A549 treated with Hydrocortisone at 1 μM for 4 hours (cell line): ENCODE measurements around the gene BTG2. TPM values are rescaled to one million over a fixed set of nuclear protein-coding genes. Genes with fewer than 3 reads are reported as not detected.

Experiments
- total RNA-seq: library from RNA; stranded (reverse); fragments of 200-300 nt; extraction: Qiagen RNA extraction; gene quantifications from 5 replicates; pipeline ENCODE4 v1.2.3, GENCODE V29; 2022

Gene BTG2, protein sequence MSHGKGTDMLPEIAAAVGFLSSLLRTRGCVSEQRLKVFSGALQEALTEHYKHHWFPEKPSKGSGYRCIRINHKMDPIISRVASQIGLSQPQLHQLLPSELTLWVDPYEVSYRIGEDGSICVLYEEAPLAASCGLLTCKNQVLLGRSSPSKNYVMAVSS
- 11.0 to 14.9 TPM (median 14.5 TPM) in 5 replicates for total RNA-seq

DNA sequence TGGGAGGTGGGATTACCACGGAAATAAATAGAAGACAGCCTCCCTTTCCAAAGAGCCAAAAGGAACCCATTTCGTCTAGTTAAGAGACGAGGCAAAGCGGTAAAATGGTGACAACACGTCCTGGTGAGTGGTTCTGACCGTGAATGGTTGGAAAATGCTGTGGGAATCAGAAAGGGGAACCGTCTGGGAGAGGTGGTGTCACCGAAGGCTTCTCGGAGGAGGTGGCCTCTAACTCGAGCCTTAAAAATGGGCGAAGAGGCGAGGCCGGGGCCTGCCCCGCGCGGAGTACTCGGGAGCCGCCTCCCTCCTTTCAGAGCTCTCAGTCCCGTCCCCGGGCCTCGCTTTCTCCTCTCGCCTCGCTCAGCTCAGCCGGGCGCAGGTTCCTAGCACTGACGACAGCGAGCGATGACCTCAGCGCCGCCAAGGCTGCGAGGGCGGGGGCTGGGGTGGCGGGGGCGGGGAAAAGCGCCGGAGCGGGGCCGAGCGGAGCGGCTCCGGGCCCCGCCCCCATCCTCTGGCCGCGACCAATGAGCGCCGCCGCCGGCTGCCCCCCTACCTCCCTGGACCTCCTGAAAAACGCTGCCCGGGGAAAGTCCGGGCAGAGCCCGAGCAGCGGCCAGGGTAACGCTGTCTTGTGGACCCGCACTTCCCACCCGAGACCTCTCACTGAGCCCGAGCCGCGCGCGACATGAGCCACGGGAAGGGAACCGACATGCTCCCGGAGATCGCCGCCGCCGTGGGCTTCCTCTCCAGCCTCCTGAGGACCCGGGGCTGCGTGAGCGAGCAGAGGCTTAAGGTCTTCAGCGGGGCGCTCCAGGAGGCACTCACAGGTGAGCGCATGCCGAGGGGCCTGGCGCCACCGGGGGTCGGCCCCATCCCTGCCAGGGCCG, at the start of gene BTG2:
BTG2 (plus strand) TSS at position 601 of the 890 bp plus-strand sequence; CDS start at position 689, 88 bp downstream.

DNA sequence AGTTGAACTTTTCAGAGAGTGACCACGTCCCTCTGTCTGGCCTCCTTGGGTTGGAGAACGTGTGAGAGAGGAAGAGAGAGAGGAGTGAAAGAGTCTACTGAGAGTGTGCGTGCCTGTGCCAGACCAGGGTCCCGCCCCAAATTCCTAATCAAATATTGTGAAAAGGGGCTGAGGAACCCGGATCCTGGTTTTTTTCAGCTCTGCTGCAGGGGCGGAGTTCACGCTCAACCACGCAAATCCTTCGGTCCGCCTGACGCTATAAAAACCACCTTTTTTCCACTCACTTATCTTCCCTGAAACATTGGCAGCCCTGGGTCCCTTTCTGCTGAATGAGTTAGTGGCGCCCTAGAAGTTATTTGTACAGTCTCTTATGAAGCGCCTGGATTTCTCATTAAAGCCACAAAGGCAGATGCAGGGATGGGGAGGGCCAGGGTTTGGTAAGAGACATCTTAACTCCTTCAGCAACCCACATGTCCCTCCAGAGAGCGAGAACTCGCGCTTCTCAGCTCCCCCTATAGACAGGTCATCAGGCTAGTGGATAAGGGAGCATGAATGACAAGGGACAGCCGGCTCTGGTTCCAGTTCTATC, 45.8 kb downstream of the BTG2 start, which contains the start of gene FMOD:
FMOD (minus strand) TSS at position 86 of the 589 bp plus-strand sequence. CDS start 2,852 bp downstream, outside the sequence.

Other genes starting within 250 kb of the BTG2 start
- gene MYOG, start 219.5 kb upstream of the BTG2 start, total RNA-seq, result not detected in 5 replicates
- 0.59 to 0.90 TPM (median 0.72 TPM) in 5 replicates for gene ADORA1, start 177.8 kb upstream of the BTG2 start, total RNA-seq
- gene MYBPH, start 129.7 kb upstream of the BTG2 start, total RNA-seq, result not detected in 5 replicates
- not detected in 5 replicates for gene CHI3L1, start 118.8 kb upstream of the BTG2 start, total RNA-seq
- not detected in 5 replicates for gene CHIT1, start 75.8 kb upstream of the BTG2 start, total RNA-seq
- gene FMOD, start 45.6 kb downstream of the BTG2 start, total RNA-seq, result 0.03 to 0.06 TPM (median 0.06 TPM) in 3 of 5 replicates, not detected in the others
- 0.01 TPM in 1 of 5 replicates, not detected in the others for gene PRELP, start 170.3 kb downstream of the BTG2 start, total RNA-seq
- not detected in 5 replicates for gene OPTC, start 188.6 kb downstream of the BTG2 start, total RNA-seq